Peyer's patch (tissue), 4 donors: ENCODE results near the gene TNIK.

Source experiments
- POLR2A ChIP-seq, 2 donors: fragments of 450-650 bp; IDR thresholded peaks; one replicate each; pipeline ENCODE4 v1.5.1; 2017; ENCODE audit warnings: antibody characterized with exemption in 2 of 2, mild to moderate bottlenecking in 2 of 2, moderate library complexity in 2 of 2
- TF ChIP-seq, protein P1 (sequence below), 6 experiments: fragments of 450-650 bp in 4 of 6; fragments of 200-600 bp in 2 of 6; sonication (generic) in 1 of 6; IDR thresholded peaks; one replicate each; pipeline ENCODE4 v1.5.1; 2017 to 2019; ENCODE audit warnings: antibody characterized with exemption in 6 of 6, mild to moderate bottlenecking in 3 of 6, moderate library complexity in 1 of 6

GRCh38 chr3:171347301-171348039 is 112.7 kb downstream of the TNIK start:
- TF ChIP-seq, protein P1, sequence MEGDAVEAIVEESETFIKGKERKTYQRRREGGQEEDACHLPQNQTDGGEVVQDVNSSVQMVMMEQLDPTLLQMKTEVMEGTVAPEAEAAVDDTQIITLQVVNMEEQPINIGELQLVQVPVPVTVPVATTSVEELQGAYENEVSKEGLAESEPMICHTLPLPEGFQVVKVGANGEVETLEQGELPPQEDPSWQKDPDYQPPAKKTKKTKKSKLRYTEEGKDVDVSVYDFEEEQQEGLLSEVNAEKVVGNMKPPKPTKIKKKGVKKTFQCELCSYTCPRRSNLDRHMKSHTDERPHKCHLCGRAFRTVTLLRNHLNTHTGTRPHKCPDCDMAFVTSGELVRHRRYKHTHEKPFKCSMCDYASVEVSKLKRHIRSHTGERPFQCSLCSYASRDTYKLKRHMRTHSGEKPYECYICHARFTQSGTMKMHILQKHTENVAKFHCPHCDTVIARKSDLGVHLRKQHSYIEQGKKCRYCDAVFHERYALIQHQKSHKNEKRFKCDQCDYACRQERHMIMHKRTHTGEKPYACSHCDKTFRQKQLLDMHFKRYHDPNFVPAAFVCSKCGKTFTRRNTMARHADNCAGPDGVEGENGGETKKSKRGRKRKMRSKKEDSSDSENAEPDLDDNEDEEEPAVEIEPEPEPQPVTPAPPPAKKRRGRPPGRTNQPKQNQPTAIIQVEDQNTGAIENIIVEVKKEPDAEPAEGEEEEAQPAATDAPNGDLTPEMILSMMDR (IDR thresholded peaks at IDR 0.05) = no peak
- no peak for TF ChIP-seq POLR2A (IDR thresholded peaks at IDR 0.05)
